Mesothelial cell of epicardium (in vitro differentiated cells): Measurements from ENCODE around the gene MROH8. TPM values are rescaled to one million over a fixed set of nuclear protein-coding genes. Genes with fewer than 3 reads are reported as not detected.

Experiments
- DNase-seq, 2 experiments: peaks; one replicate each; pipeline ENCODE4 v3.0.0; 2021; ENCODE audit warnings: low spot score in 2 of 2; ENCODE audit not compliant: unreplicated experiment in 2 of 2
- H3K27ac Mint-ChIP-seq: 2 replicates; pipeline ENCODE4 v1.8.0; 2021; ENCODE audit warnings: mixed read lengths
- H3K27me3 Mint-ChIP-seq: 2 replicates; pipeline ENCODE4 v1.8.0; 2021; ENCODE audit warnings: low read depth, mixed read lengths
- H3K36me3 Mint-ChIP-seq: 2 replicates; pipeline ENCODE4 v1.8.0; 2021; ENCODE audit warnings: mixed read lengths
- H3K4me1 Mint-ChIP-seq: 2 replicates; pipeline ENCODE4 v1.8.0; 2021; ENCODE audit warnings: mixed read lengths
- H3K4me3 Mint-ChIP-seq: 2 replicates; pipeline ENCODE4 v1.8.0; 2021; ENCODE audit warnings: mild to moderate bottlenecking, moderate library complexity, mixed read lengths
- H3K9me3 Mint-ChIP-seq: 2 replicates; pipeline ENCODE4 v1.8.0; 2021; ENCODE audit warnings: mixed read lengths
- CTCF ChIP-seq: fragments of 200-600 bp; sonication (generic); IDR thresholded peaks from one replicate; pipeline ENCODE4 v1.5.0; 2021; ENCODE audit warnings: antibody characterized with exemption; ENCODE audit not compliant: unreplicated experiment
- total RNA-seq: library from RNA; stranded (reverse); gene quantifications from 3 replicates; pipeline ENCODE4 v1.2.1, GENCODE V29; 2021

MROH8 gene
- total RNA-seq, 1 donor from 2014 or later: 6.3 TPM

GRCh38 chr20:37198932-37199660, 19.7 kb upstream of the MROH8 start:
- no peak for DNase-seq
- H3K36me3 Mint-ChIP-seq: peaks cover 15% of the 10 kb centered on the region
- H3K4me1 Mint-ChIP-seq: peaks cover 20% of the 10 kb centered on the region
- no peak overlapping the region for H3K27ac Mint-ChIP-seq
- H3K9me3 Mint-ChIP-seq: no peaks in the 10 kb centered on the region
- H3K27me3 Mint-ChIP-seq: no peaks in the 10 kb centered on the region
- H3K4me3 Mint-ChIP-seq: no peak overlapping the region
- TF ChIP-seq CTCF: no peak

GRCh38 chr20:37194621-37195417, 15.5 kb upstream of the MROH8 start:
- Mint-ChIP-seq H3K4me1 (peaks cover 14% of the 10 kb centered on the region), H3K27ac (peak overlapping the region; percentile 27), H3K27me3 (no peaks in the 10 kb centered on the region), H3K36me3 (peaks cover 9% of the 10 kb centered on the region), H3K4me3 (no peak overlapping the region), H3K9me3 (no peaks in the 10 kb centered on the region)
- no peak for DNase-seq
- TF ChIP-seq CTCF: no peak

GRCh38 chr20:37193821-37194220, 14.5 kb upstream of the MROH8 start:
- Mint-ChIP-seq H3K27me3 (no peaks in the 10 kb centered on the region), H3K4me3 (no peak overlapping the region), H3K36me3 (peaks cover 13% of the 10 kb centered on the region), H3K27ac (peak overlapping the region; percentile 48), H3K4me1 (peaks cover 14% of the 10 kb centered on the region), H3K9me3 (no peaks in the 10 kb centered on the region)
- TF ChIP-seq CTCF: no peak
- DNase-seq: no peak

- Mint-ChIP-seq H3K4me3 (no peak overlapping the region), H3K27ac (no peak overlapping the region), H3K4me1 (peaks cover 14% of the 10 kb centered on the region), H3K27me3 (no peaks in the 10 kb centered on the region), H3K9me3 (no peaks in the 10 kb centered on the region), H3K36me3 (peaks cover 16% of the 10 kb centered on the region)
- DNase-seq: no peak
- TF ChIP-seq CTCF: no peak
Measured at GRCh38 chr20:37193226-37193625, 13.9 kb upstream of the MROH8 start.

GRCh38 chr20:37192137-37192854, 12.9 kb upstream of the MROH8 start:
- H3K36me3 Mint-ChIP-seq: peaks cover 21% of the 10 kb centered on the region
- peak; percentile 85 for TF ChIP-seq CTCF
- H3K9me3 Mint-ChIP-seq: no peaks in the 10 kb centered on the region
- H3K4me1 Mint-ChIP-seq: peaks cover 14% of the 10 kb centered on the region
- peak overlapping the region; percentile 7 for H3K27ac Mint-ChIP-seq
- peak; percentile 43 to 82 for DNase-seq
- no peaks in the 10 kb centered on the region for H3K27me3 Mint-ChIP-seq
- no peak overlapping the region for H3K4me3 Mint-ChIP-seq
